PFSK-1 (cell line): ENCODE data around the gene INPP5D.

Experiments
- POLR2AphosphoS5 ChIP-seq: IDR thresholded peaks from 2 replicates; pipeline ENCODE4 v1.6.1; 2012; ENCODE audit warnings: low read depth, mild to moderate bottlenecking, control low read depth, low read length, moderate library complexity
- REST ChIP-seq, 2 experiments: IDR thresholded peaks; 2 replicates each; pipeline versions ENCODE4 v1.6.1 to v1.8.0; 2011 to 2012; ENCODE audit warnings: low read depth in 2 of 2, low read length in 2 of 2, control low read depth in 1 of 2, inconsistent platforms in 1 of 2, mild to moderate bottlenecking in 1 of 2, moderate library complexity in 1 of 2; ENCODE audit not compliant: insufficient read depth in 1 of 2

GRCh38 chr2:233044974-233045605 is 15.1 kb upstream of the INPP5D start:
- TF ChIP-seq REST (IDR thresholded peaks at IDR 0.05; ENCODE audit: insufficient read depth in 1 of 2, low read depth in 2 of 2, low read length in 2 of 2): no peak
- no peak for TF ChIP-seq POLR2AphosphoS5
